GM04504 (cell line): ENCODE results near the gene EPG5.
A peak's percentile ranks its signal among the peaks of the same experiment; 100 is the strongest.
"Not testable (repeated sequence)": the region's sequence is repeated elsewhere in the genome, so short reads cannot be mapped to it uniquely, and the experiment has no call there.

Experiments used
- DNase-seq: peaks from one replicate; pipeline ENCODE4 v3.0.0-alpha.2; 2012; ENCODE audit warnings: low read depth

Gene EPG5

GRCh38 chr18:45967007-45967706 lies at the start of gene EPG5:
EPG5 (minus strand) TSS chr18:45967329; CDS start chr18:45967239, 90 bp downstream.
- DNase-seq: peak; percentile 88

GRCh38 chr18:46013484-46014189 lies 46.5 kb upstream of the EPG5 start:
- no peak for DNase-seq

GRCh38 chr18:46010676-46011075 lies 43.5 kb upstream of the EPG5 start:
- DNase-seq: no peak

- DNase-seq: no peak
Measured at GRCh38 chr18:46010050-46010449, 42.9 kb upstream of the EPG5 start.

- DNase-seq: no peak
Measured at GRCh38 chr18:46009125-46009840, 42.2 kb upstream of the EPG5 start.

GRCh38 chr18:46008531-46008930 lies 41.4 kb upstream of the EPG5 start:
- DNase-seq: no peak

- DNase-seq: no peak
Measured at GRCh38 chr18:46007165-46007564, 40.0 kb upstream of the EPG5 start.

GRCh38 chr18:46002934-46003333 lies 35.8 kb upstream of the EPG5 start:
- no peak for DNase-seq

GRCh38 chr18:46001892-46002291 lies 34.8 kb upstream of the EPG5 start:
- no peak for DNase-seq

- DNase-seq: no peak
Measured at GRCh38 chr18:46001074-46001473, 33.9 kb upstream of the EPG5 start.

- no peak for DNase-seq
Measured at GRCh38 chr18:45999536-45999935, 32.4 kb upstream of the EPG5 start.

- no peak for DNase-seq
Measured at GRCh38 chr18:45998244-45998643, 31.1 kb upstream of the EPG5 start.

- no peak for DNase-seq
Measured at GRCh38 chr18:45997700-45998151, 30.6 kb upstream of the EPG5 start.

- DNase-seq: no peak
Measured at GRCh38 chr18:45995461-45995860, 28.3 kb upstream of the EPG5 start.

- DNase-seq: peak; percentile 44
Measured at GRCh38 chr18:45993438-45993837, 26.3 kb upstream of the EPG5 start.

GRCh38 chr18:45992527-45992926 lies 25.4 kb upstream of the EPG5 start:
- DNase-seq: not testable (repeated sequence)

GRCh38 chr18:45991788-45992187 lies 24.7 kb upstream of the EPG5 start:
- no peak for DNase-seq

- DNase-seq: no peak
Measured at GRCh38 chr18:45984546-45985235, 17.6 kb upstream of the EPG5 start.

- DNase-seq: no peak
Measured at GRCh38 chr18:45981821-45982220, 14.7 kb upstream of the EPG5 start.

GRCh38 chr18:45980229-45980628 lies 13.1 kb upstream of the EPG5 start:
- no peak for DNase-seq

GRCh38 chr18:45978084-45978483 lies 11.0 kb upstream of the EPG5 start:
- DNase-seq: no peak

- DNase-seq: no peak
Measured at GRCh38 chr18:45976974-45977373, 9.8 kb upstream of the EPG5 start.
